HTERT RPE-1 (cell line): Measurements from ENCODE around the gene CPPED1.

Source experiments
- in situ Hi-C: fragments of 300-500 bp; cut with MboI; formaldehyde crosslinking; loops from 4 replicates; pipeline ENCODE4 v1.14.3; 2020; ENCODE audit warnings: low sequenced_read_pairs

The CPPED1 gene

GRCh38 chr16:12651765-12652512 lies 151.7 kb downstream of the CPPED1 start:
- in situ Hi-C loops: no loop called here

- in situ Hi-C loops: no loop called here
These were observed 154.3 kb downstream of the CPPED1 start for GRCh38 chr16:12649356-12649755.

- in situ Hi-C loops: no loop called here
These were observed 157.0 kb downstream of the CPPED1 start for GRCh38 chr16:12646490-12647274.

GRCh38 chr16:12646098-12646489 lies 157.6 kb downstream of the CPPED1 start:
- in situ Hi-C loops: no loop called here

GRCh38 chr16:12643034-12643455 lies 160.6 kb downstream of the CPPED1 start:
- in situ Hi-C loops: no loop called here

- in situ Hi-C loops: no loop called here
These were observed 164.6 kb downstream of the CPPED1 start for GRCh38 chr16:12639044-12639443.

GRCh38 chr16:12637002-12637401 lies 166.7 kb downstream of the CPPED1 start:
- in situ Hi-C loops: no loop called here

- in situ Hi-C loops: no loop called here
These were observed 174.4 kb downstream of the CPPED1 start for GRCh38 chr16:12629271-12629670.

GRCh38 chr16:12628536-12628935 lies 175.2 kb downstream of the CPPED1 start:
- in situ Hi-C loops: no loop called here

- in situ Hi-C loops: no loop called here
These were observed 176.3 kb downstream of the CPPED1 start for GRCh38 chr16:12627394-12627793.

GRCh38 chr16:12626411-12626810 lies 177.3 kb downstream of the CPPED1 start:
- in situ Hi-C loops: no loop called here

- in situ Hi-C loops: no loop called here
These were observed 178.0 kb downstream of the CPPED1 start for GRCh38 chr16:12625716-12626115.

- in situ Hi-C loops: no loop called here
These were observed 178.6 kb downstream of the CPPED1 start for GRCh38 chr16:12625068-12625467.

GRCh38 chr16:12620150-12620549 lies 183.5 kb downstream of the CPPED1 start:
- in situ Hi-C loops: no loop called here

GRCh38 chr16:12618515-12618914 lies 185.2 kb downstream of the CPPED1 start:
- in situ Hi-C loops: no loop called here

- in situ Hi-C loops: no loop called here
These were observed 186.3 kb downstream of the CPPED1 start for GRCh38 chr16:12617401-12617819.

- in situ Hi-C loops: no loop called here
These were observed 188.9 kb downstream of the CPPED1 start for GRCh38 chr16:12614662-12615278.

GRCh38 chr16:12613992-12614661 lies 189.6 kb downstream of the CPPED1 start:
- in situ Hi-C loops: no loop called here

- in situ Hi-C loops: no loop called here
These were observed 190.3 kb downstream of the CPPED1 start for GRCh38 chr16:12613131-12613991.

- in situ Hi-C loops: no loop called here
These were observed 191.0 kb downstream of the CPPED1 start for GRCh38 chr16:12612598-12613101.
